Ammon's horn (tissue), 1 donor: ENCODE results near the gene PHOX2B.
"Not testable (repeated sequence)": the region's sequence is repeated elsewhere in the genome, so short reads cannot be mapped to it uniquely, and the experiment has no call there.

ENCODE experiments used
- DNase-seq: peaks from one replicate; pipeline ENCODE4 v3.0.0-alpha.2; 2016; ENCODE audit warnings: low spot score

The PHOX2B gene

DNA sequence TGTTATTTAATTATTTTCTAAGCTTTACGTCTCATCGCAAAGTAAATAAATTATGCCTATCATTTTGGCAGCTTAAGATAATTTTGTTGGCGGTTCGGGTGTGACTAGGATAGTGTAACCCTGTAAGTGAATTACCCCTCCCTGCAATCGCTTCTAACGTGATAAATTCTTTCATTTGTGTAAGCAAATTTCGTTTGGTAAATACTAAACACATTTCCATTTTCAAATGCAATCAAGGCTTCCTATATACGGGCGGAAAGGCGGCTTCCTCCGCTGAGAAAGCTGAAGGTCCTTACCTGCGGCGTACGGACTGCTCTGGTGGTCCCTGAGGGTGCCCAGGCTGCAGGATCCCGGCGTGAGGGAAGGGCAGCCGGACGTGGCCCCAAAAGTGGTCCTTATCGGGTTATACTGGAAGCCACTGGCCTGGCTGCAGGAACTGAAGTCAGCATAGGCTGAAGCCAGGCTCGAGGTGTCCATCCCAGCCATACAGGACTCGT is 403 bp downstream of the PHOX2B start:
- no peak for DNase-seq

DNA sequence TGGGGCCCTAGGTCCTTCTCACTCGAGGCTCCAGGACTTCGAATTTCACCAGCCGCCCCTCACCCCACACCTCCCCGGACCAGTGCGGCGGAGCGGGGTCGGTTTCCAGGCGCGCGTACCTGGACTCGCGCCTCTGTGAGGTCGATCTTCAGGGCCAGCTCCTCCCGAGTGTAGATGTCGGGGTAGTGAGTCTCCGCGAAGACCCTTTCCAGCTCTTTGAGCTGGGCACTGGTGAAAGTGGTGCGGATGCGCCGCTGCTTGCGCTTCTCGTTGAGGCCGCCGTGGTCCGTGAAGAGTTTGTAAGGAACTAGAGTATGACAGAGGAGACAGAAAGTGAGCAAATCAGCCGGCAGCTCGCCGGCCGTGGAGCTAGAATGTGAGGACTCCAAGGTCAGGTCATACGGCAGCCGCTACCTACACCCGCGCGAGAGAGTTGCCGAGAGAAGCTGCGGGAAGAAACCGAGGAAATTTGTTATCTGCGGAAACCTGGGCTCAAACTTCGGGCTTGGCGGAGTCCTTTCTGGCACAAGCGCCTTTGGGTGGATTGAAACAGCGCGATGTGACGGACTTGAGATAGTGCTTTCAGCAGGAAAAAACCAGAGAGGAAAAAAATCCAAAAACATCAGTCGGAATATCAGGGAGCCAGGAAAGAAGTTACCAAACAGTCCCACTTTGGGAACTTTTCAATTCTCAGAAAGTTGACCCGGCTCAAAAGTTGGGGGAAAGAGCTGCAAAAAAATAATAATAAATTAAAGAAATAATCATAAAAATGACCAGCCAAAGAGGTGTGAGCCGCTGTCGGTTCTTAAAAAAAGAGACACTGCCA is 1.1 kb downstream of the PHOX2B start:
- DNase-seq = no peak

DNA sequence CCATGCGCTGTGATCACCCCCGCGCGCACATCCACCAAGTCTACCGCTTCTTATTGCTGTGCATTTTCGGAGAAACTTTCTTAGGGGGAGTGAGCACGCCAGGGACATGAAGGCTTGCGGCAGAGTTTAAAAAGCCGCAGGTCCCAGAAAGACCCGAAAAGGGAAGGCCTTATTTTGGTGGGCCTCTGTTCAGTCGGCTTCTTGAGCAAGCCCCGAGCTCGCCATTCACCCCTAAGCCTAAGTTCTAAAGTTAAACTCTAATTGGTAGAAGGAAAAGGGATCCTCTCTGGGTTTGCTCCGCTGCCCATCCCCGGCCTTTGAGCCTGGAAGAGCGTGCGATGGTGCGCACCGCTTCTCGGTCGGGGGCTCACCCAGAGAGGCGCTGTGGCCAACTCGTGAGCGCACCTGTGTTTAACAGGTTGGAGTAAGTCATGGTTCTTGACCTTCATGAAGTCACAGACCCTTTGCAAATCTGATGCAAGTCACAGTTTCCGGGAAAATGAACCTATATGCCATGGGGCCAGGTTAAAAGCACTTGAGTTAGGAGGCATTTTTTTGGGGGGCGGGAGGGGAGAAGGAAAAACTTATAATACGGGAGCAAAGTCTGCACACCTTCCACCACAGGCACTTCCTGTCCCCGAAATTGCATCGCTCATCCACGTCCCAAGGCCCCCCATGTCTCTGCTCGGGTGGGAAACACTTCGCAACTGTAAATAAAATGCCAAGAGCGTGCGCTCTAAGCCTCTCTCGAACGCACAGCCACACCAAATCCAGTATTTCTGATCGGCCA is 1.9 kb downstream of the PHOX2B start:
- DNase-seq = no peak

DNA sequence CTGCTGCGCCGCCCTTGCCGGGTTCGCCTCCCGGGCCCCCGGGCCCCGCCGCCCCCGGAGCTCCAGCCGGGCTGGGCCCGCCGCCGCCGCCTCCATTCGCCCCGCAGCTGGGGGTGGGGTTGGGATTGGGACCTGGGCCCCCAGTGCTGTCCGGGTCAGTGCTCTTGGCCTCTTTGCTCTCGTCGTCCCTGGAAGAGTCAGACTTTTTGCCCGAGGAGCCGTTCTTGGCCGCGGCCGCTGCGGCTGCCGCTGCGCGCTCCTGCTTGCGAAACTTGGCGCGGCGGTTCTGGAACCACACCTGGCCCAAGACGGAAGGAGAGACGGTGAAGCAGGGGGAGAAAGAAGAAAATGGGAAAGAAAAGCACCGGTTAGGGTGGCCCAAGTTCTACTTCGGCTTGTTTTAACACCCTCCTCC is 2.5 kb downstream of the PHOX2B start:
- DNase-seq = no peak

DNA sequence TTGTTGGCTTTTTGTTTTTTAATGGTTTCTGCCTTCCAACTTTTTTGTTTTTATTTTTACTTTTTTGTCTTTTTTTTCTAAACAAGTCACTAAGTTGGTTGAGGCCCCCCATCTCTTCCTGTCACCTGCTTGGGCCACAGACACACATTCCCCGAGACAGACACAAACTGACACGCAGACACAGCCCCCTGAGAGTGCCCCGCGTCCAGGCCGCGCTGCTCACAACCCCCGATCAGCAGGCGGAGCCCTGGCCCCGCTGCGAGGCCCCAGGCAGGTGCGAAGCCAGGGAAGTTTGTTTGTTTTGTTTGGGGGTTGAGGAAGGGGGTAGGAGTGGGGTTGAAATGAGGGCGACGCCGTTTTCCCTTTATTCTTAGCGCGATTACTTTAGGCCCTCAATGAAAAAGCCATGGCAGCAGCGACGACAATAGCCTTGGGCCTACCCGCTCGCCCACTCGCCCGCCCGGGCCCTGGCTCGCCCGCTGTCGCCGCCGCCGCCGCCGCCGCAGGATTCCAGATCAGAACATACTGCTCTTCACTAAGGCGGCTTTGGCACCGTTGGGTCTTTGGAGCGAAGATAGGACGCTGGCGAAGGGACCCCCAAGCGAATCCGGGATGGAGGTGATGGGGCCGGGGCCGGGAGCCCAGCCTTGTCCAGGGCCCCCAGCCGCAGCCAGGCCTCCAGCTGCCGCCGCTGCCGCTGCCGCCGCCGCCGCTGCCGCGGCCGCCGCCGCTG is 3.1 kb downstream of the PHOX2B start:
- no peak for DNase-seq

DNA sequence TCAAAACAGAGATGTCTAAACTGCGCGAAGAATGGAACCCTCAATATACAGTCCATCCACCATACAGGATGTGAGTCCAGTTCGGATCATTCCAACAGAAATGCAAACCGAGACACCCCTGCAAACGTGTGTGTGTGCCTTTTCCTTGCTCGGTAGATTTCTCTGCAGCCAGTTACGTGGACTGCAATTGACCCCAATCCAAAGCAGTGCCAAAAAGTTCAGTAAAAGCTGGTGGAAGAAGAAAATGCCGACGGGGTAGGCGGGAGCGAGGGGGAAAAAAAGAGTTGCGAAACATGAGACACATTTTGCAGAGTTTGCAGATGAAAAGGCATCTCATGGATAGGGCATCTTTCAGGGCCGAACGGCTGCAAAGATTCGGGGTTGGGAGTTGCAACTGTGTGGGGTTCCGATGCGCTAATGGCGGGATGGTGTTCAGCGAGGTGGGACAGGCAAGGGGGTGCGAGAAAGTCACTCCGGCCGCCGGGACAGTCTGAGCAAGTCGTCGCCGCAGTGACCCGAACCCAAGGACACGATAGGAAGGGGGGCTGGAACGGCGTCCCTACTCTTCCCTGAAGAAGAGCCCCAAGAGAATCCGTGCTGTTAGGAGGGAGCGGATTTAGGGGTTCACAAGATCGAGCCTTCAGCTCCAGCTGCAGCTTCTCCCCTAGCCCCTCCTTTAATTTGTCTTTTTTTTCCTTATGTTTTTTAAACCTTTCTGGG is 3.8 kb downstream of the PHOX2B start:
- DNase-seq = no peak

DNA sequence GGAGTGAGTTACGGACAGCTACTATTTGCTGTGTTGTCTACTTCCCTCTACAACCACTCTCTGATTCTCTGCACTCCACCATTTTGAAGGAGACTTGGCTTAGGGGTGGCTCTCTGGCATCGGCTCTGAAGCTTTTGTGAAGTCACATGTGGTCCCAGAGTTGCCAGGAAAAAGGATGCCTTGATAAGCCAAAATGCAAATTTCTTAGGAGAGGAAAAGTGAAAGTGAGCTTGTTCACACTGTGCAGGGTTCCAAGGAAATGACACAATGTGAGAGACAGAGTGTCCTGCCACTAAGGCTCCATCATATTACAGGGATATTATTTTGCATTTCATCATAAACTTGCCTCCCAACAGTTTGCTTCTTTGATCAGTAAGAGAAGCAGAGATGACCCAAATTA is 7.2 kb downstream of the PHOX2B start:
- no peak for DNase-seq

DNA sequence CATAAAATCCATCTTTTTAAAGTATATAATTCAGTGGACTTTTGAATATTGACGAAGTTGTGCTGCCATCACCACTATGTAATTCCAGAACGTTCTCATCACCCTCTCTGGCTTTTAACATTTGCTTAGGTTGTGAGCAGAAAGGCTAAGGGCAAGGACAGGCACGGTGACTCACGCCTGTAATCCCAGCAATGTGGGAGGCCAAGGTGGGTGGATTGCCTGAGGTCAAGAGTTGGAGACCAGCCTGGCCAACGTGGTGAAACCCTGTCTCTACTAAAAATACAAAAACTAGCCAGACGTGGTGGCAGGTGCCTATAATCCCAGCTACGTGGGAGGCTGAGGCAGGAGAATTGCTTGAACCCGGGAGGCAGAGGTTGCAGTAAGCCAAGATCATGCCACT is 11.0 kb downstream of the PHOX2B start:
- DNase-seq = not testable (repeated sequence)

DNA sequence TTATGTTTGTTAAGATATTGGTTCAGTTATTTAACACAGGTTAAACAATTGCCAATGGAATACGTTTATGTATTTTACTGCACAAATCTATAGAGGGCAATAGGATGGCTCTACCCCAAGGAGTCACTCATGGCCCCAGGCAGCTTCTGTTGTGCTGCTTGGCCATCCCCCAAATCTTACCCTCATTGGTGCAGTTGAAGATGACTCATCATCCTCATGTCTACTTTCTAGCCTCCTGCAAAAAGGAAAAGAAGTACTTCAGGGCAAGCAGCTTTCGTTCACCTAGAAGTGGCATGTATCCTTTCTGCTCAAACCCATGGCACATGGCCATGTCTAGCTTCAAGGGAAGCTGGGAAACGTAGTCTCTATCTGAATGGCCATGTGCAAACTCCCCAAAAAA is 14.2 kb downstream of the PHOX2B start:
- no peak for DNase-seq

DNA sequence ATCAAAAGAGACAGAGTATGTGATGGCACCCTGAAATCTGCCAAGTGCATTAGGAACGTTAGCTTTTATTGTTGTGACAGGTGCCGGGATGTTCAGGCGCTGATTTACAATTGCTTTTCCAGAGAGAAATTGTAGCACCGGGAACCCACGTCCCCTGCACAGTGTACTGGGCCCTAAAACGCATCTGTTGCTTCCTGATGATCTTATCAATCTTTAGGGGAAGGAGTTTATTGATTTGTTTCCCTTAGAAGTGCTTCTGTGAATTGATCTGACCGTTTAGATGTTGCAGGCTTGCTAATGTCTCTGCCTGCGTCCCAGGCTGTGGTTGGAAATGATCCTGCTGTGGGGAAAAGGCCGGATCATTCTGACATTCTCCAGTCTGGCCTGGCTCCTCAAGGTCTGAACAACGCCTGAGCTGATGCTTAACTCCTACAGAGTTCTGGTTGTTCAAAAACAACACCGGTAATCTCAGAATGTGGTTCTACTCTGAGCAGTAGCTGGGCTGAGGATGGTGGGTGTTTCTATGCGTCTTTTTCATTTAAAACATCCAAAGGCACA is 16.9 kb downstream of the PHOX2B start:
- DNase-seq = no peak

DNA sequence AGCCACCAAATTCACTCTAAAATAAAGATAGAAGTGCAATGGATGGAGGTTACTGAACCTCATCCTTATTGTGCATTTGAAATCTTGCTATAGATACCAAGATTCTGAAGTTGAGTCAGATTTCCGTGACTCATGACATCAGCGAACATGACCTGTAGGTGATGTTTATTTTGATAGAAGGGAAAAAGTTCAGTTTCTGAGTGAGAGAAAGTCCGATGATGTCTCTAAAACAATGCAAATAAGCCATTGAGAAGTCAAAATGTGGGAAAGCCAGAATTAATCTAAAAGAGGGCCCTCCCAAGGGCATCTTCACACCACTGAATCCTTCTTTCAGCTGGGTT is 20.0 kb downstream of the PHOX2B start:
- DNase-seq = no peak

DNA sequence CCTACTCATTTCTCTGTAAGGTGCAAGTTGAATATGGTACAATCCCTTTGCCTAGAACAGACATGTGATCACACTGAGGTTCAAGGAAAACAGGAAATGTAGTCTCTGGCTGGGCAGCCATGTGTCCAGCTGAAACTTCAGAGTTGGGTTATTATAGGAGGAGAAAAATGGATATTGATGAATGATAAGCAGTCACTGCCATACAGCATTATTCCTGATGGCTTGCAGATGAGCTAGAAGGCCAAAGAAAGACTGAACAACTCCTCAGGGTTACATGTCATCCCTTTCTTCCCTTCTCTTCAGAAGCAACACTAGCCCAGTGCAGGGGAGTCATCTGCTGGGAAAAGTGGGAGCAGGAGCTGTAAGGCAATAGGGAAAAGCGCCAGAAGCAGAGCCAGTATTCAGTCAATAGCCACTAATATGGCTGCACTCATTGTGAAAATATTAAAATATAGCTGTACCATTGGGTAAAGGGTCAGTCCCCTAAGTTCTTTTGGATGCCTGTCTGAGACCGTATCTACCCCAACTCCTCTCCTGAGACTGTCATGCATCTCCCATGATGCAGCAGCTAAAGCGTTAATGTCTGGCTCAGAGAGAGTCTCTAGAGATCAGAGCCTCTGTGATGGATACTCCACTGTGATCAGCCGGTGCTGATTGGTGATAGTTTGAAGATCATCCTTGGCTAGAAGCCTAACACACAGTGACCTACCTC is 20.5 kb downstream of the PHOX2B start:
- DNase-seq = no peak

DNA sequence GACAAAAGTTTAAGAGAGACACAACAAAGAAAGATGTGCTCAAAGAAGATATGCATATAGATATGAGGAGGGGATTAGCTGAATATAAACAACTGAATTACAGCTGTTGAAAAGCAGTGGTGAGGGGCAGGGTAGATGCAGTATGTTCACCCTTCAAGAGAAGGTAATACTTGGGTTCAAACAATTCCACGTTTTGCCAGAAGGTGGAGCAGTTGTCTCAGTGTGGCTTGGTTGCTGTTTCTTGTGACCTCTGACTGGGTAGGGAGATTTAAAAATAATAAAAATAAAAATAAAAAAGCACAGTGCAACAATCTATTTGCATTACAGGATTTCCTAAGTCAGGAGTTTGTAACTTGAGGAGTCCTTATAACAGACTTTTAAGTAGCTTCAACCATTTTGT is 23.3 kb downstream of the PHOX2B start:
- DNase-seq = no peak

DNA sequence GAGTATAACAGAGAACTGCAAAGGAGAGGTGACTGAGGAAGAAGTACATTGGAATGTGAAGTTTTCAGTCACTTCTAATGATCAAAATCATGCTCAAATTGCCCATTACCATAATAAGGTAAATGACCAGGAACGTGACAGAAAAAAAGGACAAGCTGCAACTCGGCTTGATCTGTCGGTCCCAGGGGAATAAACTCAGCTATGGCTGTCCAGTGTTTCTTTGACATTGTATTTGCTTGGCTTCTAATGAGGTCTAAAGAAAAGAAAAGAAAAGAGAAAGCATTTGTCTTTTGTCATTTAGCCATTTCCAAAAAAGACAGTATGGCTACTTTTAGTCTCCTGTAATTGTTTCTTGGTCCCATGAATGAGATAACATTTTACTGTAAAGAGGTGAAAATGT is 25.2 kb downstream of the PHOX2B start:
- no peak for DNase-seq

DNA sequence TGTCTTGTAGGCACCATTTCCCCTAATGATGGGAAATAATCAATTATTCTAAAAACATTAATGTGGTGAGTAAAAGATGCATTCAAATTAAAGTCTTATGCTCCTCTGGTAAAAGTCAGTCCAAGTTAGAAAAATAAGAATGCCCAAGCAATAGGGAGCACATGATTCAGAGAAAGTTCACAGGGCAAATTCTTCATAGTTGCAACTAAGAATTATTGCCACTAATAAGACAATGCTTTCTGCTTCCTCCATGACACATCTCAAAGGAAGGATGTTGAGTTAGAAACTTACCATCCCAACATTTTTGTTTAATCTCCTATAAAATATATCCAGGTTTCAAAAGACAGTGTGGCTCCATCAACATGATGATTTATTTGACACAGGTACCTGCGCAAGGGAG is 26.3 kb downstream of the PHOX2B start:
- DNase-seq = no peak

DNA sequence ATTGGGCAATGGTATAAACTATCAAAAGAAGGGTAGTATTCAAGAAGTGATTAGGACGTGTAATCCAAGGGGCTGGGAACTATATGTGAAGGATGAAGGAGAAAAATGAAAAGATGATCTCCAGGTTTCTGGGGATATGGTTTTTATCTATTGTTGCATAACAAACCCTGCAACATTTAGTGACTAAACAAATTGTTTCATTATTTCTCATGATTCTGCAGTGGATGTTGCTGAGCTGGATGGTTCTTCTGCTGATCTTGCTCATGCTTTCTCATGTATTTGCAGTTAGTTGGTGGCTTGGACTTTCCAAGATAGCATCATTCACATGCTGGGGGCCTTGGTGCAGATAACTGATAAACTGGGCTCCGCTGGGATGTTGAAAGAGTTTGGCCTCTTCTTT is 29.1 kb downstream of the PHOX2B start:
- DNase-seq = no peak

DNA sequence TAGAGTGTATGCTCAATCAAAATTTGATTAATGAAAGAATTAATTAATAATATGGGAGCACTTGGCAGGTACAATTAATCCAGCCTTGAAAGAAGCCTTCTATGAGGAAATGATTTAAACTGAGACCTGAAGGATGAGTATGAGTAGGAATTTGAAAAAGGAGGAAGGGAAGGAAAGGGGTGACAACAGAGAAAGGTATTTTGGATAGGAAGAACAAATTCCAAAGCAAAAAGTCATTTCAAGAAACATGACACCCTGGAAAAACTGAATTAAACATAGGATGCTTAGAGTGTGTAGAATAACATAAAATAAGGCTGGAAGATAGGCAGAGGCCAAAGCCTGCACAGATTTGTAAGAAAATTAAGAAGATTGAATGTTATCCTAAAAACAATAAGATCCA is 29.6 kb downstream of the PHOX2B start:
- DNase-seq = no peak

DNA sequence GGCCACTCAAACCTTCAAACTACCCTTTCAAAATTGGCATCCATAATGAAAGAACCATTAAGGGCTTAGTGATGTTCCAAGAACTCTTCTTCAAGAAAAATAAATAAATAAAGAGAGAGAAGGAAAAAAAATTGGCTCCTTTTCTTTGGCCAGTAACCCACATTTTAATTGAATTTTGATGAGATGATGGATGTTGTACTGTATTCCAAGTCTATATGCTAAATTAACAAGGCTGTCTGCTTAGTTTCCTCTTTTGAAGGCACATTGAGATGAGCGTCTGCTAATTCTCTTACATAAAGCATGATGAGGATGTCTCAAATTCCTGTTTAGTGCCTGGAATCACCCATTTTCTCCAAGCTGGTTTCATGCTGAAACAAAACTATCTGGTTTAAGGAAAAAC is 33.4 kb downstream of the PHOX2B start:
- no peak for DNase-seq

DNA sequence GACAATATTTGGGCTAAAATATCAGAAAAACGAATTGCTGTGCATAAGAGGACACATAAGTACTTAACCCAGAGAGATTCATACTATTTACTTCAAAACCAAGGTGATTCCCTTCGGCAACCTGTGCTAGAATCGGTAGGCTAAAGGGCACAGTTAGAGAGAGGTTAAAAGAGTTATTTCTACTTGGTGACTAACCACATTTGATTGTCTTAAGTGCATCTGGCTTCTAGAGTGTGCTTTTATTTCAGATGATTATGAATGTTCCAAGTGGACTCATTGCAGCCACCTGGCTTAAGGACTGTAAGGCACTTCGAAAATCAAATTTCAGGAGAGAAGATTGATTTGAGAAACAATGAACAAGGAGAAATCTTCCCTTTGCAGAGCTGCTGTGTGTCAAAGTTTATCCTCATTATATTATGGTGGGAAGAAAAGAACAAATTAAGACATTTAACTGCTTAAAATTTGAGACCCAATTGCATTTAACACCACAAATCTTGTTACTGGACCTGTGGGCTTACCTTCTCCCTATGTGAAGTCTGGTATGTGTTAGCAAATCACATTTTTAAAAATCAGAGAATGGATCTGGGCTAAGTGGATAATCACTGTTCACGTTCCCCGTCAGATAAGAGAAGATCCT is 34.0 kb downstream of the PHOX2B start:
- DNase-seq = no peak

DNA sequence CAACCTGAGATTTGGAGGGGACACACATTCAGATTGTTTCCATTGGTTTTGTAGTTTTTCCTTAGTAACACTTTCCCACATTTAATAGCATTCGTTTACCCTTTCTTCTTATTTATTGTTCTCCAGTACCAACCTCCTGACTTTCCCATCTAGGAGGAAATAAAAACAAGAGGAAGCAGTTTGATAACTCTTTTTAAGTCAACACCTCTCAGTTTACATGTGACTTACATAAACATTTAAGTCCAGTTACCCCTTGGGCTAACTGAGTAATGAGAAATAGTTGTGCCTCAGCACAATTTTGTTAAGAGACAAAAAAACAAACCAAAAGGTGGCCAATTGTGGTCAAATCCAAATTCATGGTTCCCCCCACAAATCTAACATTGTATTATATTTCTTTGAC is 34.8 kb downstream of the PHOX2B start:
- DNase-seq = no peak

DNA sequence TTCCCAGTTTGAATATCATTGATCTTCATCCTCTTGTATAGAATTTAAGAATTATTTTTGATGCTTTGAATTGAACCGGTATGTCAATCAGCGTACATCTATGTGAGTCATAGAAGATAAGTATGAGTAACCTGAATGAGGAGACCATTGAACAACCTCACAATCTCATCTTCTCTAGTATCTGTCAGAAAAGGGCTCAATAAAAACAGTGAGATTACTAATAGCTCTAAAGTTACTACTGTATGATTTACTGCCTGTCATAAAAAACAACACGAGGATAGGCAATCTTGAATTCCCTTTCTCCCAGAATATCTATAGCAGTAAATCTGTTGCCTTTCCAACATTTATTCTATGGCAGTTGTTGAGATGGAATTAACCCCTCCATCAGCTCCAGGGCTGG is 36.1 kb downstream of the PHOX2B start:
- DNase-seq = no peak
